ENCODE data around the gene CNTN2. TPM values are rescaled to one million over a fixed set of nuclear protein-coding genes. Genes with fewer than 3 reads are reported as not detected.

Gene CNTN2
- total RNA-seq, 2 donors from 2014 or later = 5.1 TPM; not detected in 1

GRCh38 chr1:205091043-205091740 lies 48.2 kb downstream of the CNTN2 start:
- H3K4me3 ChIP-seq = no peak overlapping the region
- no peak for DNase-seq (ENCODE audit: low spot score)
- H3K4me1 ChIP-seq (replicated peaks) = no peaks in the 10 kb centered on the region
- H3K27me3 ChIP-seq (replicated peaks; ENCODE audit: insufficient read depth) = no peaks in the 10 kb centered on the region
- no peaks in the 10 kb centered on the region for H3K9me3 ChIP-seq
- WGBS = 77% methylated on average over 4 of the region's 4 CpGs
- no peak overlapping the region for H3K27ac ChIP-seq
- H3K36me3 ChIP-seq = peaks cover 0 to 4% of the 10 kb centered on the region in 2 donors
- intact Hi-C loops (cut with DNase I) = no loop called here
- TF ChIP-seq, protein P1, sequence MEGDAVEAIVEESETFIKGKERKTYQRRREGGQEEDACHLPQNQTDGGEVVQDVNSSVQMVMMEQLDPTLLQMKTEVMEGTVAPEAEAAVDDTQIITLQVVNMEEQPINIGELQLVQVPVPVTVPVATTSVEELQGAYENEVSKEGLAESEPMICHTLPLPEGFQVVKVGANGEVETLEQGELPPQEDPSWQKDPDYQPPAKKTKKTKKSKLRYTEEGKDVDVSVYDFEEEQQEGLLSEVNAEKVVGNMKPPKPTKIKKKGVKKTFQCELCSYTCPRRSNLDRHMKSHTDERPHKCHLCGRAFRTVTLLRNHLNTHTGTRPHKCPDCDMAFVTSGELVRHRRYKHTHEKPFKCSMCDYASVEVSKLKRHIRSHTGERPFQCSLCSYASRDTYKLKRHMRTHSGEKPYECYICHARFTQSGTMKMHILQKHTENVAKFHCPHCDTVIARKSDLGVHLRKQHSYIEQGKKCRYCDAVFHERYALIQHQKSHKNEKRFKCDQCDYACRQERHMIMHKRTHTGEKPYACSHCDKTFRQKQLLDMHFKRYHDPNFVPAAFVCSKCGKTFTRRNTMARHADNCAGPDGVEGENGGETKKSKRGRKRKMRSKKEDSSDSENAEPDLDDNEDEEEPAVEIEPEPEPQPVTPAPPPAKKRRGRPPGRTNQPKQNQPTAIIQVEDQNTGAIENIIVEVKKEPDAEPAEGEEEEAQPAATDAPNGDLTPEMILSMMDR (IDR thresholded peaks at IDR 0.05) = no peak
- TF ChIP-seq POLR2A (IDR thresholded peaks at IDR 0.05) (no peak), POLR2AphosphoS5 (IDR thresholded peaks at IDR 0.05) (no peak)

GRCh38 chr1:205095422-205095821 lies 52.4 kb downstream of the CNTN2 start:
- H3K27me3 ChIP-seq (replicated peaks; ENCODE audit: insufficient read depth) = no peaks in the 10 kb centered on the region
- no peak overlapping the region for H3K27ac ChIP-seq
- intact Hi-C loops (cut with DNase I) = no loop called here
- H3K9me3 ChIP-seq = no peaks in the 10 kb centered on the region
- H3K36me3 ChIP-seq = peaks cover 3 to 10% of the 10 kb centered on the region in 2 donors
- DNase-seq (ENCODE audit: low spot score) = no peak
- no peak overlapping the region for H3K4me3 ChIP-seq
- TF ChIP-seq POLR2AphosphoS5 (IDR thresholded peaks at IDR 0.05) (no peak), POLR2A (IDR thresholded peaks at IDR 0.05) (no peak)
- TF ChIP-seq, protein P1 (IDR thresholded peaks at IDR 0.05) = no peak
- no peaks in the 10 kb centered on the region for H3K4me1 ChIP-seq (replicated peaks)

- no peak for TF ChIP-seq POLR2A (IDR thresholded peaks at IDR 0.05)
- TF ChIP-seq, protein P1 (IDR thresholded peaks at IDR 0.05) = no peak
- no peak for TF ChIP-seq POLR2AphosphoS5 (IDR thresholded peaks at IDR 0.05)
- Histone ChIP-seq H3K9me3 (no peaks in the 10 kb centered on the region), H3K4me3 (no peak overlapping the region), H3K4me1 (replicated peaks) (no peaks in the 10 kb centered on the region), H3K27ac (no peak overlapping the region), H3K27me3 (replicated peaks; ENCODE audit: insufficient read depth) (no peaks in the 10 kb centered on the region), H3K36me3 (peaks cover 5 to 20% of the 10 kb centered on the region in 2 donors)
- intact Hi-C loops (cut with DNase I) = no loop called here
- no peak for DNase-seq (ENCODE audit: low spot score)
Observed at GRCh38 chr1:205098242-205098641, 55.2 kb downstream of the CNTN2 start.

- DNase-seq (ENCODE audit: low spot score) = no peak
- Histone ChIP-seq H3K9me3 (no peaks in the 10 kb centered on the region), H3K27me3 (replicated peaks; ENCODE audit: insufficient read depth) (no peaks in the 10 kb centered on the region), H3K36me3 (peaks cover 5 to 15% of the 10 kb centered on the region in 2 donors), H3K4me3 (no peak overlapping the region), H3K4me1 (replicated peaks) (no peaks in the 10 kb centered on the region), H3K27ac (no peak overlapping the region)
- 96% methylated on average over 3 of the region's 3 CpGs for WGBS
- no peak for TF ChIP-seq POLR2A (IDR thresholded peaks at IDR 0.05)
- TF ChIP-seq, protein P1 (IDR thresholded peaks at IDR 0.05) = no peak
- TF ChIP-seq POLR2AphosphoS5 (IDR thresholded peaks at IDR 0.05) = no peak
- intact Hi-C loops (cut with DNase I) = no loop called here
Observed at GRCh38 chr1:205102404-205102803, 59.4 kb downstream of the CNTN2 start.

- Histone ChIP-seq H3K27ac (no peak overlapping the region), H3K4me3 (no peak overlapping the region), H3K27me3 (replicated peaks; ENCODE audit: insufficient read depth) (no peaks in the 10 kb centered on the region), H3K36me3 (peaks cover 0 to under 1% of the 10 kb centered on the region in 2 donors), H3K4me1 (replicated peaks) (no peaks in the 10 kb centered on the region), H3K9me3 (no peaks in the 10 kb centered on the region)
- no peak for DNase-seq (ENCODE audit: low spot score)
- 92% methylated on average over 4 of the region's 4 CpGs for WGBS
- TF ChIP-seq POLR2AphosphoS5 (IDR thresholded peaks at IDR 0.05) (no peak), POLR2A (IDR thresholded peaks at IDR 0.05) (no peak)
- intact Hi-C loops (cut with DNase I) = no loop called here
Observed at GRCh38 chr1:205107327-205107726, 64.3 kb downstream of the CNTN2 start.

All from prostate gland (tissue), 2 donors.